B cell (primary cell): Measurements from ENCODE around the gene PPP2R1A. TPM values are rescaled to one million over a fixed set of nuclear protein-coding genes. Genes with fewer than 3 reads are reported as not detected.

Experiments
- ATAC-seq: fragments of 200-7000 bp; cut with Tn5 transposase; one replicate; pipeline ENCODE4 v1.10.0; 2021; ENCODE audit warnings: low read depth, mild to moderate bottlenecking, moderate number of reproducible peaks, moderate library complexity
- CTCF ChIA-PET: fragments of 350-600 bp; sonication (Branson Sonifier 250); formaldehyde crosslinking; loops from one replicate; lab custom pipeline; 2021; ENCODE audit warnings: antibody characterized with exemption, inconsistent platforms; lab: Charles Lee
- POLR2A ChIA-PET: fragments of 350-600 bp; sonication (Branson Sonifier 250); formaldehyde crosslinking; loops from one replicate; lab custom pipeline; 2021; ENCODE audit warnings: antibody characterized with exemption; lab: Charles Lee
- DNase-seq: peaks from one replicate; pipeline ENCODE4 v3.0.0; 2013
- H2AFZ ChIP-seq: 2 replicates; pipeline ENCODE4 v1.6.1; 2012; ENCODE audit warnings: mild to moderate bottlenecking, low read depth, low read length; ENCODE audit not compliant: insufficient read depth, poor library complexity, severe bottlenecking
- H3K27ac ChIP-seq, 2 donors: 1 replicate in 1 of 2; 2 replicates in 1 of 2; pipeline ENCODE4 v1.5.1; 2012 to 2013; ENCODE audit warnings: low read length in 2 of 2, mild to moderate bottlenecking in 2 of 2, moderate library complexity in 1 of 2
- H3K27me3 ChIP-seq, 4 experiments: fragments of 200-600 bp in 1 of 4; sonication (generic) in 1 of 4; replicated peaks in 1 of 4; 1 replicate in 2 of 4; 2 replicates in 2 of 4; pipeline versions ENCODE4 v1.6.1 to v1.7.0; 2013 to 2016; ENCODE audit warnings: low read length in 3 of 4, mild to moderate bottlenecking in 2 of 4, mixed read lengths in 1 of 4, moderate library complexity in 1 of 4; ENCODE audit not compliant: insufficient read depth in 4 of 4, control insufficient read depth in 3 of 4; ENCODE audit errors: control extremely low read depth in 1 of 4
- H3K36me3 ChIP-seq, 2 experiments: replicated peaks in 1 of 2; 1 replicate in 1 of 2; 2 replicates in 1 of 2; pipeline versions ENCODE4 v1.6.1 to v1.7.1; 2013; ENCODE audit warnings: low read length in 1 of 2; ENCODE audit not compliant: insufficient read depth in 2 of 2, control insufficient read depth in 1 of 2; ENCODE audit errors: control extremely low read depth in 1 of 2, extremely low read depth in 1 of 2
- H3K4me1 ChIP-seq, 2 donors: fragments of 200-600 bp in 1 of 2; sonication (generic) in 1 of 2; 1 replicate in 1 of 2; 2 replicates in 1 of 2; pipeline versions ENCODE4 v1.5.1 to v1.6.1; 2013 to 2017; ENCODE audit warnings: low read length in 2 of 2; ENCODE audit not compliant: control insufficient read depth in 2 of 2, insufficient read depth in 2 of 2
- H3K4me2 ChIP-seq: replicated peaks from 2 replicates; pipeline ENCODE3; 2012; ENCODE audit warnings: mild to moderate bottlenecking, low read depth, low read length; ENCODE audit not compliant: poor library complexity, severe bottlenecking
- H3K4me3 ChIP-seq, 5 experiments: fragments of 200-600 bp in 1 of 5; sonication (generic) in 1 of 5; 1 replicate in 3 of 5; 2 replicates in 2 of 5; pipeline versions ENCODE4 v1.5.1 to v1.7.0; 2011 to 2016; ENCODE audit warnings: low read length in 4 of 5, mild to moderate bottlenecking in 4 of 5, low read depth in 2 of 5, control low read depth in 1 of 5, moderate library complexity in 1 of 5; ENCODE audit not compliant: insufficient read depth in 1 of 5; ENCODE audit errors: control extremely low read depth in 1 of 5, extremely low read depth in 1 of 5
- H3K79me2 ChIP-seq: fragments of 200-600 bp; sonication (generic); one replicate; pipeline ENCODE4 v1.6.0; 2016; ENCODE audit warnings: low read length; ENCODE audit not compliant: control insufficient read depth, insufficient read depth
- H3K9ac ChIP-seq: fragments of 200-600 bp; sonication (generic); 2 replicates; pipeline ENCODE4 v1.6.1; 2017; ENCODE audit warnings: mild to moderate bottlenecking, low read length, moderate library complexity
- H3K9me3 ChIP-seq, 3 donors: one replicate each; pipeline versions ENCODE4 v1.6.1 to v1.7.1; 2013; ENCODE audit warnings: low read length in 2 of 3; ENCODE audit not compliant: control insufficient read depth in 2 of 3, insufficient read depth in 1 of 3; ENCODE audit errors: control extremely low read depth in 1 of 3
- H4K20me1 ChIP-seq: 2 replicates; pipeline ENCODE4 v1.6.0; 2012; ENCODE audit warnings: mild to moderate bottlenecking, low read length; ENCODE audit not compliant: insufficient read depth, control insufficient read depth, poor library complexity, severe bottlenecking
- H3K27ac Mint-ChIP-seq: one replicate; pipeline ENCODE4 v1.8.0; 2021; ENCODE audit warnings: mixed read lengths
- H3K27me3 Mint-ChIP-seq: one replicate; pipeline ENCODE4 v1.8.0; 2021; ENCODE audit warnings: mixed read lengths
- H3K4me1 Mint-ChIP-seq: one replicate; pipeline ENCODE4 v1.8.0; 2021; ENCODE audit warnings: mixed read lengths
- H3K4me3 Mint-ChIP-seq: one replicate; pipeline ENCODE4 v1.8.0; 2021; ENCODE audit warnings: mixed read lengths
- H3K9me3 Mint-ChIP-seq: one replicate; pipeline ENCODE4 v1.8.0; 2022; ENCODE audit warnings: mixed read lengths; ENCODE audit not compliant: insufficient read depth
- CTCF ChIP-seq: fragments of 200-600 bp; IDR thresholded peaks from one replicate; pipeline ENCODE4 v1.8.0; 2022; ENCODE audit warnings: antibody characterized with exemption, mild to moderate bottlenecking
- EZH2 ChIP-seq: IDR thresholded peaks from 2 replicates; pipeline ENCODE4 v1.6.1; 2012; ENCODE audit warnings: borderline replicate concordance, low read depth, mild to moderate bottlenecking, moderate library complexity, low read length; ENCODE audit not compliant: insufficient read depth, poor library complexity, severe bottlenecking
- WGBS: methylation state at CpG from one replicate; pipeline ENCODE4 v1.1.5; 2013; ENCODE audit warnings: missing lambda C conversion rate; ENCODE audit not compliant: insufficient coverage; 5-methylcytosine and 5-hydroxymethylcytosine counted together
- intact Hi-C: fragments of 100-400 bp; cut with micrococcal nuclease; formaldehyde crosslinking; loops from one replicate; pipeline ENCODE4 v1.10.0; 2022
- polyA plus RNA-seq: library from polyadenylated mRNA; depleted of rRNA; stranded (reverse); fragments of >200 nt; gene quantifications from 2 replicates; pipeline ENCODE4 v1.2.3, GENCODE V29; 2012
- total RNA-seq, 2 donors: library from RNA; stranded (reverse); fragments of 120-200 nt in 1 of 2; gene quantifications; 1 replicate in 1 of 2; 2 replicates in 1 of 2; pipeline versions ENCODE4 v1.2.3 to v1.2.4, GENCODE V29; 2013 to 2022

Gene PPP2R1A
- total and polyA plus RNA-seq, 2 donors (not counting 1 experiment from before 2014, with no cell fraction given), result 108 to 202 TPM

DNA sequence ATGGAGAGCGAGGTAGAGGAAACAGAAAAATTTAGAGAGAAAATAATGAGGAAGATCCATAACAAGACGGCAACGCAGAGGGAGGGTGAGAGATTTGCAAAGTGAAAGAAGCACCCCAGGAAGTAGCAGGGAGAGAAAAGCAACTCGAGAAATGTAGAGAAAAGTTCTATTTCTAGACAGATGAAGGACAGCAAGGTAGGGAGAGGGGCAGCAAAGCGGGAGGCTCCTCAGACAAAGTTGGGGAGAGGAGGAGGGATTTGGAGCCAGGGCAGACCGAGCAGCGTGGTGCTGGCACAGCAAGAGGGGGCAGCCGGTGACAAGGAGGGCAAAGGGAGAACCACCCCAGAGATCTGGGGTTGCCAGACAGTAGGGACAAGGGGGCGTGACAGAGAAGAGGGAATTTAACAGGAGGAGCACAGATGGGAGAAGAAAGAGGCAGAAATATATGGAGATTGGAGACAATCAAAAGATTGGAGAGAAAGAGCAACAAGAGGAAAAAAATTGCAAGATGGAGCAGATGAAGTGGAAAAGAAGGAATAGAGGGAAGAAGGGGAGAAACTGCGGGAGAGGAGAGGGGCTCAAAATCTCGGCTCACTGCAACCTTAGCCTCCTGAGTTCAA, 80.5 kb downstream of the PPP2R1A start:
- no peak for ATAC-seq
- Histone ChIP-seq H3K4me3 (peak overlapping the region; percentile 83 to 100 (median 96)), H3K4me2 (peak overlapping the region; percentile 91), H3K79me2 (peaks cover 66% of the 10 kb centered on the region), H4K20me1 (peaks cover 36% of the 10 kb centered on the region), H3K4me1 (peaks cover 12 to 21% of the 10 kb centered on the region in 2 donors), H3K36me3 (peaks cover 4 to 23% of the 10 kb centered on the region in 2 experiments), H3K9me3 (peaks cover 0 to 11% (median 3%) of the 10 kb centered on the region in 3 donors), H3K9ac (peak overlapping the region; percentile 100), H3K27me3 (no peaks in the 10 kb centered on the region), H2AFZ (peak overlapping the region; percentile 96), H3K27ac (peak overlapping the region; percentile 87 to 97)
- ChIA-PET POLR2A (no interaction called here), CTCF (no interaction called here)
- TF ChIP-seq EZH2 (no peak), CTCF (no peak)
- Mint-ChIP-seq H3K4me1 (peaks cover 45% of the 10 kb centered on the region), H3K27me3 (no peaks in the 10 kb centered on the region), H3K27ac (peak overlapping the region; percentile 96), H3K4me3 (peak overlapping the region; percentile 95), H3K9me3 (peaks cover 10% of the 10 kb centered on the region)
- intact Hi-C loops, result no loop called here
- 18% methylated on average over 11 of the region's 11 CpGs for WGBS
- DNase-seq, result no peak

DNA sequence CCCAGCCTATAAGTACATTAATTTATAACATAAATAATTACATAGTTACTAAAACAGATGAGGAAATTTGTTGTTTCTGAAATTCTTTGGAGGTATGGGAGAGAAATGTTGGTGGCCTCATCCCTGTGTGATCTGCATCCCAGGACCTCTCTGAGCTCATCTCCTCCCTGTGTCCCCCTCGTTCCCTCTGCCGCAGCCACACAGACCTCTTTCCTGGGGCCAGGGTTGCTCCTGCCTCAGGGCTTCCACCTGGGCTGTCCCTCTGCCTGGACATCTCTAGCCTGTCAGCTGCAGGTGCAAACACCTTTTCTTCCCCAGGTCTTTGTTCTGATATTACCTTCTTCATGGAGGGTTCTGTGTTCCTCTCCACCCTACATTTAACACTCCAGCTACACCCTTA, 83.4 kb downstream of the PPP2R1A start:
- DNase-seq, result no peak
- WGBS, result 100% methylated on average over 2 of the region's 2 CpGs
- Histone ChIP-seq H2AFZ (no peak overlapping the region), H4K20me1 (peaks cover 65% of the 10 kb centered on the region), H3K36me3 (peaks cover 4 to 31% of the 10 kb centered on the region in 2 experiments), H3K9me3 (peaks cover 3 to 32% (median 5%) of the 10 kb centered on the region in 3 donors), H3K4me3 (no peak overlapping the region), H3K9ac (no peak overlapping the region), H3K4me2 (no peak overlapping the region), H3K79me2 (peaks cover 92% of the 10 kb centered on the region), H3K27ac (no peak overlapping the region), H3K27me3 (no peaks in the 10 kb centered on the region), H3K4me1 (peaks cover 16 to 32% of the 10 kb centered on the region in 2 donors)
- TF ChIP-seq CTCF (no peak), EZH2 (no peak)
- Mint-ChIP-seq H3K9me3 (peaks cover 10% of the 10 kb centered on the region), H3K4me3 (peak overlapping the region; percentile 11), H3K27ac (no peak overlapping the region), H3K4me1 (peaks cover 68% of the 10 kb centered on the region), H3K27me3 (no peaks in the 10 kb centered on the region)
- intact Hi-C loops, result no loop called here
- no peak for ATAC-seq
- CTCF ChIA-PET, result no interaction called here
- POLR2A ChIA-PET, result no interaction called here
